H1 (cell line): ENCODE measurements around the gene UBAP2L. TPM values are rescaled to one million over a fixed set of nuclear protein-coding genes. Genes with fewer than 3 reads are reported as not detected.

Experiments
- CTCF ChIA-PET: fragments of 300-600 bp; sonication (Branson Sonifier 250); formaldehyde crosslinking; loops from one replicate; lab custom pipeline; 2021; ENCODE audit not compliant: partially characterized antibody; lab: Charles Lee
- POLR2A ChIA-PET: fragments of 300-600 bp; sonication (Branson Sonifier 250); formaldehyde crosslinking; loops from one replicate; lab custom pipeline; 2021; ENCODE audit warnings: inconsistent platforms; ENCODE audit not compliant: partially characterized antibody; lab: Charles Lee
- DNase-seq, 2 experiments: peaks; one replicate each; pipeline versions ENCODE4 v3.0.0 to v3.0.0-alpha.2; 2010 to 2022; ENCODE audit warnings: low spot score in 2 of 2, low read depth in 1 of 2, mixed read lengths in 1 of 2
- FAIRE-seq: peaks from 2 replicates; lab custom pipeline; 2011; peaks lifted over from hg19 to GRCh38; lab: Jason Lieb, UNC
- H2AFZ ChIP-seq: 2 replicates; pipeline ENCODE4 v1.8.1; 2012; ENCODE audit warnings: low read length, inconsistent platforms
- H2AK5ac ChIP-seq: 2 replicates; pipeline ENCODE4 v1.6.1; 2013; ENCODE audit warnings: low read depth, low read length
- H2BK120ac ChIP-seq: replicated peaks from 2 replicates; pipeline ENCODE3; 2013; ENCODE audit warnings: low read depth, low read length, inconsistent platforms
- H2BK12ac ChIP-seq: 2 replicates; pipeline ENCODE4 v1.6.1; 2013; ENCODE audit warnings: low read depth, low read length
- H2BK15ac ChIP-seq: 2 replicates; pipeline ENCODE4 v1.6.1; 2013; ENCODE audit warnings: low read length
- H2BK20ac ChIP-seq: 2 replicates; pipeline ENCODE4 v1.6.1; 2013; ENCODE audit warnings: low read length
- H2BK5ac ChIP-seq: 2 replicates; pipeline ENCODE4 v1.6.1; 2013; ENCODE audit warnings: low read depth, low read length
- H3K14ac ChIP-seq: 2 replicates; pipeline ENCODE4 v1.6.1; 2013; ENCODE audit warnings: inconsistent platforms; ENCODE audit not compliant: insufficient read length
- H3K18ac ChIP-seq: 2 replicates; pipeline ENCODE4 v1.6.1; 2013; ENCODE audit warnings: low read length; ENCODE audit errors: extremely low read depth
- H3K23ac ChIP-seq: 2 replicates; pipeline ENCODE4 v1.6.1; 2013; ENCODE audit warnings: inconsistent platforms; ENCODE audit not compliant: insufficient read length
- H3K23me2 ChIP-seq: 2 replicates; pipeline ENCODE4 v1.6.1; 2013; ENCODE audit warnings: low read depth, low read length
- H3K27ac ChIP-seq: 2 replicates; pipeline ENCODE4 v1.6.1; 2011; ENCODE audit warnings: low read depth, low read length, inconsistent platforms
- H3K27me3 ChIP-seq, 4 experiments: replicated peaks in 1 of 4; 1 replicate in 1 of 4; 2 replicates in 3 of 4; pipeline versions ENCODE4 v1.6.1 to v1.8.1; 2011 to 2013; ENCODE audit warnings: low read length in 3 of 4, mild to moderate bottlenecking in 3 of 4, inconsistent platforms in 2 of 4, mixed read lengths in 2 of 4, moderate library complexity in 1 of 4; ENCODE audit not compliant: control insufficient read depth in 3 of 4, insufficient read depth in 3 of 4; ENCODE audit errors: extremely low read depth in 1 of 4
- H3K36me3 ChIP-seq, 4 experiments: 2 replicates each; pipeline versions ENCODE4 v1.6.1 to v1.8.1; 2011 to 2013; ENCODE audit warnings: mild to moderate bottlenecking in 4 of 4, low read length in 3 of 4, moderate library complexity in 2 of 4, control low read depth in 1 of 4, inconsistent platforms in 1 of 4; ENCODE audit not compliant: insufficient read depth in 4 of 4, control insufficient read depth in 2 of 4
- H3K4ac ChIP-seq: replicated peaks from 2 replicates; pipeline ENCODE3; 2013; ENCODE audit warnings: low read length, low read depth, mixed read lengths, inconsistent platforms; ENCODE audit not compliant: insufficient read length
- H3K4me1 ChIP-seq, 4 experiments: replicated peaks in 1 of 4; 1 replicate in 1 of 4; 2 replicates in 3 of 4; pipeline versions ENCODE4 v1.6.1 to v1.8.1; 2011 to 2013; ENCODE audit warnings: low read length in 3 of 4, inconsistent platforms in 2 of 4, mixed read lengths in 1 of 4; ENCODE audit not compliant: insufficient read depth in 4 of 4, control insufficient read depth in 3 of 4
- H3K4me2 ChIP-seq, 2 experiments: 2 replicates each; pipeline versions ENCODE4 v1.6.1 to v1.8.1; 2011 to 2013; ENCODE audit warnings: low read depth in 2 of 2, low read length in 2 of 2, control low read depth in 1 of 2, inconsistent platforms in 1 of 2, mild to moderate bottlenecking in 1 of 2; ENCODE audit not compliant: insufficient read depth in 1 of 2
- H3K4me3 ChIP-seq, 4 experiments: fragments of 200-600, 300-600 bp in 1 of 4; sonication (generic), shearing (Covaris generic), sonication (Bioruptor Twin) in 1 of 4; 2 replicates each; pipeline versions ENCODE4 v1.5.1 to v1.8.1; 2011 to 2016; ENCODE audit warnings: low read length in 4 of 4, low read depth in 3 of 4, control low read depth in 2 of 4, inconsistent platforms in 2 of 4, mild to moderate bottlenecking in 2 of 4, mixed read lengths in 1 of 4, moderate library complexity in 1 of 4; ENCODE audit not compliant: insufficient read depth in 2 of 4; ENCODE audit errors: extremely low read depth in 1 of 4
- H3K56ac ChIP-seq: replicated peaks from 2 replicates; pipeline ENCODE3; 2013; ENCODE audit warnings: low read depth, mild to moderate bottlenecking, mixed read lengths, low read length, inconsistent platforms; ENCODE audit not compliant: insufficient read length
- H3K79me1 ChIP-seq: 2 replicates; pipeline ENCODE4 v1.6.1; 2013; ENCODE audit warnings: low read depth, low read length, control low read depth
- H3K79me2 ChIP-seq, 2 experiments: 2 replicates each; pipeline versions ENCODE4 v1.6.1 to v1.8.1; 2012 to 2013; ENCODE audit warnings: low read length in 2 of 2, mild to moderate bottlenecking in 2 of 2, inconsistent platforms in 1 of 2; ENCODE audit not compliant: insufficient read depth in 2 of 2, control insufficient read depth in 1 of 2
- H3K9ac ChIP-seq, 4 experiments: replicated peaks in 1 of 4; 1 replicate in 1 of 4; 2 replicates in 3 of 4; pipeline versions ENCODE4 v1.6.1 to v1.8.1; 2011 to 2013; ENCODE audit warnings: low read depth in 3 of 4, low read length in 3 of 4, control low read depth in 2 of 4, mild to moderate bottlenecking in 2 of 4, moderate library complexity in 2 of 4, inconsistent platforms in 1 of 4; ENCODE audit errors: extremely low read depth in 1 of 4
- H3K9me3 ChIP-seq, 2 experiments: 2 replicates each; pipeline versions ENCODE4 v1.6.1 to v1.8.1; 2012 to 2013; ENCODE audit warnings: mild to moderate bottlenecking in 2 of 2, moderate library complexity in 2 of 2, control low read depth in 1 of 2, inconsistent platforms in 1 of 2, low read depth in 1 of 2, low read length in 1 of 2, mixed read lengths in 1 of 2; ENCODE audit not compliant: insufficient read depth in 2 of 2
- H4K20me1 ChIP-seq, 2 experiments: replicated peaks in 1 of 2; 2 replicates each; pipeline versions ENCODE3 to v1.8.1; 2011 to 2013; ENCODE audit warnings: inconsistent platforms in 2 of 2, low read length in 2 of 2, mild to moderate bottlenecking in 1 of 2; ENCODE audit not compliant: insufficient read depth in 2 of 2, control insufficient read depth in 1 of 2
- H4K5ac ChIP-seq: 2 replicates; pipeline ENCODE4 v1.6.1; 2013; ENCODE audit warnings: low read length, low read depth, mixed read lengths, inconsistent platforms; ENCODE audit not compliant: insufficient read length
- H4K8ac ChIP-seq: 2 replicates; pipeline ENCODE4 v1.8.0; 2013; ENCODE audit warnings: mild to moderate bottlenecking, moderate library complexity, low read length, inconsistent platforms; ENCODE audit not compliant: insufficient read depth; ENCODE audit errors: extremely low read depth
- H4K91ac ChIP-seq: replicated peaks from 2 replicates; pipeline ENCODE3; 2013; ENCODE audit warnings: low read length, mixed read lengths, inconsistent platforms; ENCODE audit not compliant: insufficient read length
- CTBP2 ChIP-seq: IDR thresholded peaks from 2 replicates; pipeline ENCODE4 v1.7.0; 2011; ENCODE audit warnings: borderline replicate concordance, mild to moderate bottlenecking, moderate library complexity, mixed read lengths, low read length; ENCODE audit not compliant: insufficient read depth, insufficient read length
- EZH2 ChIP-seq: fragments of 200-600 bp; sonication (generic); IDR thresholded peaks from 2 replicates; pipeline ENCODE4 v1.7.1; 2012; ENCODE audit warnings: low read depth, mild to moderate bottlenecking, moderate library complexity, low read length, inconsistent platforms; ENCODE audit not compliant: severe bottlenecking
- KDM4A ChIP-seq: IDR thresholded peaks from one replicate; pipeline ENCODE4 v1.7.1; 2012; ENCODE audit warnings: low read depth, mild to moderate bottlenecking, moderate library complexity, low read length, inconsistent platforms; ENCODE audit not compliant: severe bottlenecking
- POLR2AphosphoS5 ChIP-seq: IDR thresholded peaks from 2 replicates; pipeline ENCODE4 v1.6.1; 2011; ENCODE audit warnings: low read depth, low read length
- POU5F1 ChIP-seq: IDR thresholded peaks from 2 replicates; pipeline ENCODE4 v1.6.1; 2011; ENCODE audit warnings: low read depth, mild to moderate bottlenecking, low read length, moderate library complexity
- SIN3A ChIP-seq, 2 experiments: IDR thresholded peaks in 1 of 2; conservative IDR thresholded peaks in 1 of 2; 2 replicates each; pipeline ENCODE4 v1.6.1; 2011 to 2012; ENCODE audit warnings: low read length in 2 of 2, improper control_type of control experiment in 1 of 2, low read depth in 1 of 2, mild to moderate bottlenecking in 1 of 2
- SP2 ChIP-seq: IDR thresholded peaks from 2 replicates; pipeline ENCODE4 v1.6.1; 2012; ENCODE audit warnings: mild to moderate bottlenecking, low read length, inconsistent platforms
- SP4 ChIP-seq: IDR thresholded peaks from 2 replicates; pipeline ENCODE4 v1.6.1; 2012; ENCODE audit warnings: low read length, inconsistent platforms
- SUZ12 ChIP-seq: fragments of 200-600 bp; sonication (generic); IDR thresholded peaks from 2 replicates; pipeline ENCODE4 v1.6.1; 2012; ENCODE audit warnings: mild to moderate bottlenecking, inconsistent platforms, low read length, moderate library complexity, mixed read lengths
- WGBS, 2 experiments: shearing (Covaris generic) in 1 of 2; methylation state at CpG; one replicate each; pipeline versions ENCODE4 v1.1.6 to v1.1.7; 2013 to 2015; ENCODE audit warnings: low lambda C conversion rate in 2 of 2, mixed read lengths in 2 of 2, inconsistent platforms in 1 of 2, low coverage in 1 of 2, missing lambda C conversion rate in 1 of 2; ENCODE audit not compliant: insufficient replicate concordance in 2 of 2, insufficient coverage in 1 of 2, insufficient read length in 1 of 2; ENCODE audit errors: extremely low coverage in 1 of 2, missing lambda C conversion rate in 1 of 2; 5-methylcytosine and 5-hydroxymethylcytosine counted together
- polyA plus RNA-seq, 7 experiments: library from polyadenylated mRNA; depleted of rRNA in 3 of 7; stranded (reverse) in 5 of 7; unstranded in 2 of 7; fragments of >200 nt in 5 of 7; fragments of 200-250 nt in 2 of 7; gene quantifications; 1 replicate in 5 of 7; 2 replicates in 1 of 7; 4 replicates in 1 of 7; pipeline versions ENCODE4 v1.2.1 to v1.2.3, GENCODE V29; 2011 to 2013; ENCODE audit warnings: missing spikeins in 2 of 7, mixed read lengths in 2 of 7
- total RNA-seq: library from RNA; stranded (reverse); fragmentation: NEBNext Ultra II Directional; extraction: Animal tissue kit (Norgen Biotek cat#: 25700); gene quantifications from 2 replicates; pipeline ENCODE4 v1.2.1, GENCODE V29; 2021
- TF ChIP-seq, protein P1 (sequence below): IDR thresholded peaks from 2 replicates; pipeline ENCODE4 v1.6.1; 2012; ENCODE audit warnings: inconsistent platforms

UBAP2L gene
- total and polyA plus RNA-seq, 2 of the 8 experiments (the other 6 are each of a cell fraction or from before 2014, with no cell fraction given), result 254 to 349 TPM

DNA sequence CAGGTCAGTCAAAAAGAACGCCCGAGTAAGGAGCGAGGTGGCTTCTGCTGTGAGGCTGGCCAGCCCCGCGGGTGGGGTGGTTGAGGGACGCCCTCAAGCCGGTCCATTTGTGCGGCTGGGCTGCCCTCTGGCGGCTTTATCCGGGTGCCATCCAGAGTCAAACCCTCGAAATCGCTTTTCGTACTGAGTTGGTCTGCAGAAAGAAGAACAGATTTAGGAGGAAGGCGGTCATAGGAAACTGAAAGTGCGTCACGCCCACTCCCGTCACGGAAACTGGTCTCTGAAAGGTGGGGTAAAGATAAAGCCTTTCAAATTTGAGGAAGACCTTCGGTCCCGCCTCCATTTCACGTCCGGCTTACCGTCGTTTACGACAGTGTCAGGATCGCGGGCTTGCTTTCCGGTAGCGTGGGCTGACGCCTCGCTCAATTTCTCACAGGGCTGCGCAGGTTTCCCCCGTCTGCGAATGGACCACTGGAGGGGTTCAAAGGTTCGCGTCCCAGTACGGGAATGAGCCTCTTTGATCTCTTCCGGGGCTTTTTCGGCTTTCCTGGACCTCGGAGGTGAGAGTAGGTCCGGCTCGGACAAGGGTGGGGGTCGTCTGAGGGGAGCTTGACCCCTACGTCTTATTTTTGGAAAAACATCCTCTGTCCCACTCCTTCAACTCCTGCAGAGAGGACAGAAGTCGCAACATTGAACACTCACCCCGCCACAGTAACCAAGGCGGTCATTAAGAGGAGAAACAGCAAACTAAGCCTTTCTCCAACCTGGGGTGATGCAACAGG, 51.7 kb downstream of the UBAP2L start, which contains the start of gene HAX1:
HAX1 (plus strand) TSS at position 413 of the 782 bp plus-strand sequence; CDS start at position 508, 95 bp downstream.
- peak within 1 kb of the TSS; percentile 89 to 98 (median 94) for H3K4me3 ChIP-seq
- H4K91ac ChIP-seq, result peak within 1 kb of the TSS; percentile 67
- peaks cover 0 to 3% of the 10 kb centered on the region in 2 experiments for H4K20me1 ChIP-seq
- peak within 1 kb of the TSS; percentile 81; the same call in 1 of the 2 replicates for H3K27ac ChIP-seq
- no peak within 1 kb of the TSS for H2BK15ac ChIP-seq
- no peak within 1 kb of the TSS for H3K56ac ChIP-seq
- H2AK5ac ChIP-seq, result 0 out of 2 replicates have a peak within 1 kb of the TSS, but pooled peaks have one; percentile 39
- peak within 1 kb of the TSS; percentile 50 for H3K4ac ChIP-seq
- no peak within 1 kb of the TSS for H2BK20ac ChIP-seq
- ChIA-PET POLR2A (interaction anchor here (0.6 to 1.9 kb wide), 17 partner anchors 11 to 213 kb away, joined by 3 to 15 read pairs (median 4); partner anchors contain the start of genes ATP8B2 and UBAP2L), CTCF (interaction anchor here (0.6 to 4.6 kb wide), 28 partner anchors 9 to 316 kb away, joined by 3 to 17 read pairs (median 4); no protein-coding TSS in a partner anchor)
- H2BK120ac ChIP-seq, result peak within 1 kb of the TSS; percentile 30
- no peaks in the 10 kb centered on the region for H3K27me3 ChIP-seq
- H2AFZ ChIP-seq, result peak within 1 kb of the TSS; percentile 91
- peaks cover 13 to 45% (median 29%) of the 10 kb centered on the region in 4 experiments; a peak in 6 of 8 replicates for H3K36me3 ChIP-seq
- H3K79me2 ChIP-seq, result peaks cover 0 to 6% of the 10 kb centered on the region in 2 experiments; a peak in 1 of 4 replicates
- H3K23me2 ChIP-seq, result no peaks in the 10 kb centered on the region; the same call in none of the 2 replicates
- peak within 1 kb of the TSS; percentile 60 for H4K8ac ChIP-seq
- 1% methylated on average over 47 of the region's 47 CpGs; no CpG with 5 or more reads in 1 of the 2 experiments for WGBS, 2 experiments
- peak within 1 kb of the TSS; percentile 81 for H3K14ac ChIP-seq
- peak; percentile 64 to 91 for DNase-seq
- peak within 1 kb of the TSS; percentile 60 to 87 for H3K4me2 ChIP-seq
- no peaks in the 10 kb centered on the region; the same call in 1 of the 2 replicates for H3K79me1 ChIP-seq
- peak within 1 kb of the TSS; percentile 91 for H2BK5ac ChIP-seq
- H3K18ac ChIP-seq, result peak within 1 kb of the TSS; percentile 98
- no peaks in the 10 kb centered on the region for H3K9me3 ChIP-seq
- peak within 1 kb of the TSS; percentile 50; the same call in 1 of the 2 replicates for H2BK12ac ChIP-seq
- FAIRE-seq, result peak; percentile 19
- peak within 1 kb of the TSS; percentile 78 for H4K5ac ChIP-seq
- H3K9ac ChIP-seq, result peak within 1 kb of the TSS; percentile 68 to 97 (median 84)
- no peak within 1 kb of the TSS for H3K23ac ChIP-seq
- peaks cover 0 to 5% (median 0%) of the 10 kb centered on the region in 4 experiments; a peak in 2 of 7 replicates for H3K4me1 ChIP-seq
- TF ChIP-seq POU5F1 (no peak), SUZ12 (no peak), KDM4A (peak; percentile 23), SP4 (no peak), SIN3A (conservative IDR thresholded peaks at IDR 0.05 in 1 of 2, IDR thresholded peaks at IDR 0.05 in 1 of 2; ENCODE audit: low read depth in 1 of 2, low read length in 2 of 2) (peak; percentile 28 to 66; a peak in 2 of 4 replicates), EZH2 (no peak), SP2 (no peak), POLR2AphosphoS5 (no peak; the same call in 1 of the 2 replicates), CTBP2 (no peak)
- TF ChIP-seq, protein P1, sequence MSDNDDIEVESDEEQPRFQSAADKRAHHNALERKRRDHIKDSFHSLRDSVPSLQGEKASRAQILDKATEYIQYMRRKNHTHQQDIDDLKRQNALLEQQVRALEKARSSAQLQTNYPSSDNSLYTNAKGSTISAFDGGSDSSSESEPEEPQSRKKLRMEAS, result no peak
